AG04450 (cell line): Measurements from ENCODE around the gene GCNT2. TPM values are rescaled to one million over a fixed set of nuclear protein-coding genes. Genes with fewer than 3 reads are reported as not detected.

Experiments used
- CTCF ChIA-PET: fragments of 300-600, 350-600 bp; formaldehyde crosslinking; extraction: SDS; loops from one replicate; lab custom pipeline; 2022; ENCODE audit warnings: antibody characterized with exemption, inconsistent platforms; lab: Charles Lee
- POLR2A ChIA-PET: fragments of 350-600 bp; formaldehyde crosslinking; extraction: SDS; loops from one replicate; lab custom pipeline; 2021; ENCODE audit warnings: antibody characterized with exemption, inconsistent platforms; lab: Yijun Ruan, JAX
- DNase-seq: peaks from one replicate; pipeline ENCODE4 v3.0.0-alpha.2; 2011; ENCODE audit warnings: low read depth, low spot score
- H3K27ac ChIP-seq: one replicate; pipeline ENCODE4 v1.5.1; 2012; ENCODE audit warnings: low read depth, low read length, control low read depth
- H3K27me3 ChIP-seq: one replicate; pipeline ENCODE4 v1.6.0; 2012; ENCODE audit warnings: low read length; ENCODE audit not compliant: control insufficient read depth, insufficient read depth
- H3K4me3 ChIP-seq: 2 replicates; pipeline ENCODE4 v1.5.1; 2011; ENCODE audit warnings: mild to moderate bottlenecking, low read depth, low read length, control low read depth
- H3K9me3 ChIP-seq: 2 replicates; pipeline ENCODE4 v1.5.1; 2012; ENCODE audit warnings: low read length; ENCODE audit not compliant: control insufficient read depth, insufficient read depth
- CTCF ChIP-seq: IDR thresholded peaks from 2 replicates; pipeline ENCODE4 v1.5.1; 2011; ENCODE audit warnings: low read depth, low read length, control low read depth, inconsistent platforms
- polyA plus RNA-seq: library from polyadenylated mRNA; depleted of rRNA; stranded (reverse); fragments of >200 nt; gene quantifications from 2 replicates; pipeline ENCODE4 v1.2.3, GENCODE V29; 2011

The GCNT2 gene
- polyA plus RNA-seq, 1 experiment: 2.5 TPM

GRCh38 chr6:10630178-10630577 is 109.0 kb downstream of the GCNT2 start:
- no peak for TF ChIP-seq CTCF
- no peak for DNase-seq
- POLR2A ChIA-PET: no interaction called here
- Histone ChIP-seq H3K27ac (no peak overlapping the region), H3K4me3 (no peak overlapping the region), H3K27me3 (no peaks in the 10 kb centered on the region), H3K9me3 (no peaks in the 10 kb centered on the region)
- CTCF ChIA-PET: interaction anchor here (0.7 to 1.6 kb wide), 2 partner anchors 12 to 659 kb away, joined by 4 to 5 read pairs; no protein-coding TSS in a partner anchor

- TF ChIP-seq CTCF: no peak
- H3K27ac ChIP-seq: no peak overlapping the region
- CTCF ChIA-PET: no interaction called here
These were observed 112.1 kb downstream of the GCNT2 start for GRCh38 chr6:10633216-10633615.

GRCh38 chr6:10640412-10640811 is 119.3 kb downstream of the GCNT2 start:
- H3K27ac ChIP-seq: no peak overlapping the region
- H3K27me3 ChIP-seq: no peaks in the 10 kb centered on the region
- no peak for DNase-seq
- ChIA-PET CTCF (no interaction called here), POLR2A (no interaction called here)
- no peaks in the 10 kb centered on the region; the same call in 1 of the 2 replicates for H3K9me3 ChIP-seq
- TF ChIP-seq CTCF: no peak
- no peak overlapping the region for H3K4me3 ChIP-seq

More at GRCh38 chr6:10633216-10633615, 112.1 kb downstream of the GCNT2 start:
- no peaks in the 10 kb centered on the region for H3K27me3 ChIP-seq
- POLR2A ChIA-PET: no interaction called here
- no peaks in the 10 kb centered on the region for H3K9me3 ChIP-seq
- no peak overlapping the region for H3K4me3 ChIP-seq
- peak; percentile 66 for DNase-seq

- no peak for TF ChIP-seq CTCF
- ChIA-PET POLR2A (no interaction called here), CTCF (no interaction called here)
- H3K27ac ChIP-seq: no peak overlapping the region
- no peaks in the 10 kb centered on the region for H3K27me3 ChIP-seq
- H3K9me3 ChIP-seq: no peaks in the 10 kb centered on the region; the same call in 1 of the 2 replicates
- DNase-seq: no peak
- H3K4me3 ChIP-seq: no peak overlapping the region
These were observed 120.4 kb downstream of the GCNT2 start for GRCh38 chr6:10641528-10641927.

GRCh38 chr6:10643201-10643651 is 122.1 kb downstream of the GCNT2 start:
- Histone ChIP-seq H3K27ac (no peak overlapping the region), H3K27me3 (no peaks in the 10 kb centered on the region), H3K4me3 (no peak overlapping the region), H3K9me3 (no peaks in the 10 kb centered on the region; the same call in 1 of the 2 replicates)
- no peak for TF ChIP-seq CTCF
- ChIA-PET CTCF (interaction anchor here (1.5 kb wide), 1 partner anchor 165 kb away, joined by 4 read pairs; no protein-coding TSS in a partner anchor), POLR2A (no interaction called here)
- DNase-seq: no peak
